ENCODE data around the gene CTBP2. TPM values are rescaled to one million over a fixed set of nuclear protein-coding genes. Genes with fewer than 3 reads are reported as not detected.

Gene CTBP2
- total and polyA plus RNA-seq, 10 of the 15 experiments (the other 5 are each of a cell fraction or from before 2014, with no cell fraction given) = 0.02 to 0.72 (median 0.06) TPM; not detected in 2

GRCh38 chr10:124955868-124956267, 204.5 kb downstream of the CTBP2 start:
- Histone ChIP-seq H3K9me3 (replicated peaks; ENCODE audit: control insufficient read depth, insufficient read depth, low read length) (no peaks in the 10 kb centered on the region), H3K4me3 (no peak overlapping the region), H4K20me1 (ENCODE audit: control insufficient read depth, insufficient read depth) (0 out of 2 replicates have a peak, but pooled peaks cover 2% of the 10 kb centered on the region), H3K36me3 (ENCODE audit: control insufficient read depth in 2 of 2, insufficient read depth in 2 of 2, low read length in 1 of 2) (peaks cover 0 to 8% of the 10 kb centered on the region in 2 experiments; a peak in 1 of 4 replicates), H3K9ac (ENCODE audit: control insufficient read depth, insufficient read depth, low read length) (no peak overlapping the region), H3K4me2 (ENCODE audit: control insufficient read depth, insufficient read depth) (no peak overlapping the region), H2AFZ (ENCODE audit: control insufficient read depth, low read depth, low read length) (no peak overlapping the region), H3K4me1 (ENCODE audit: control insufficient read depth, insufficient read depth, low read length) (peaks cover 11% of the 10 kb centered on the region), H3K79me2 (ENCODE audit: control insufficient read depth, insufficient read depth, low read length) (peaks cover 14% of the 10 kb centered on the region), H3K27me3 (replicated peaks in 1 of 2; ENCODE audit: control insufficient read depth in 2 of 2, insufficient read depth in 2 of 2, low read length in 1 of 2) (no peaks in the 10 kb centered on the region), H3K27ac (ENCODE audit: control insufficient read depth, insufficient read depth) (no peak overlapping the region)
- no TSS peak for BruUV-seq (replicated peaks)
- intact Hi-C loops (cut with micrococcal nuclease; ENCODE audit: unreplicated experiment) = no loop called here
- no peak for DNase-seq (ENCODE audit: low read depth, low spot score)
- POLR2A ChIA-PET = no interaction called here
- RAD21 ChIA-PET (ENCODE audit: unreplicated experiment) = no interaction called here
- no peak for ATAC-seq
- WGBS (ENCODE audit: insufficient coverage, insufficient replicate concordance, low lambda C conversion rate, missing lambda C conversion rate) = 94% methylated on average over 10 of the region's 10 CpGs
- in situ Hi-C loops (cut with MboI) = no loop called here
- CTCF ChIA-PET = no interaction called here
- TF ChIP-seq IKZF1 (conservative IDR thresholded peaks at IDR 0.05) (no peak), ESRRA (IDR thresholded peaks at IDR 0.05; ENCODE audit: low read length) (no peak), ZBTB11 (CRISPR knock-in tag; IDR thresholded peaks at IDR 0.05) (no peak), SP1 (IDR thresholded peaks at IDR 0.05; ENCODE audit: low read depth, low read length) (no peak), RUNX3 (IDR thresholded peaks at IDR 0.05; ENCODE audit: low read length) (no peak), SMC3 (IDR thresholded peaks at IDR 0.05; ENCODE audit: borderline replicate concordance, low read length) (no peak), RELB (IDR thresholded peaks at IDR 0.05; ENCODE audit: low read depth) (no peak), MAX (IDR thresholded peaks at IDR 0.05; ENCODE audit: low read depth, low read length) (no peak), ZNF217 (IDR thresholded peaks at IDR 0.05) (no peak), ASH2L (IDR thresholded peaks at IDR 0.05; ENCODE audit: borderline replicate concordance, low read depth) (no peak), RFX5 (IDR thresholded peaks at IDR 0.05; ENCODE audit: low read depth, low read length) (no peak), HCFC1 (IDR thresholded peaks at IDR 0.05; ENCODE audit: low read length) (no peak), TAF1 (IDR thresholded peaks at IDR 0.05; ENCODE audit: borderline replicate concordance, low read depth, low read length) (no peak), NR2F1 (conservative IDR thresholded peaks at IDR 0.05) (no peak), MLLT1 (IDR thresholded peaks at IDR 0.05) (no peak)
- FAIRE-seq = no peak
- SMC1A ChIA-PET (ENCODE audit: uncharacterized antibody, unreplicated experiment) = interaction anchor here (1.0 kb wide), 1 partner anchor 36 kb away, joined by 3 read pairs; no protein-coding TSS in a partner anchor

Data from GM12878 (cell line).